Activated T-cell treated with anti-CD3 and anti-CD28 coated beads, Interleukin-2, amount 50 U/mL, for 1 hour (primary cell): ENCODE measurements around the gene BCAR1.
"Not testable (repeated sequence)": the region's sequence is repeated elsewhere in the genome, so short reads cannot be mapped to it uniquely, and the experiment has no call there.

ENCODE experiments used
- DNase-seq: peaks from one replicate; pipeline ENCODE4 v3.0.0-alpha.2; 2020

Gene BCAR1

DNA sequence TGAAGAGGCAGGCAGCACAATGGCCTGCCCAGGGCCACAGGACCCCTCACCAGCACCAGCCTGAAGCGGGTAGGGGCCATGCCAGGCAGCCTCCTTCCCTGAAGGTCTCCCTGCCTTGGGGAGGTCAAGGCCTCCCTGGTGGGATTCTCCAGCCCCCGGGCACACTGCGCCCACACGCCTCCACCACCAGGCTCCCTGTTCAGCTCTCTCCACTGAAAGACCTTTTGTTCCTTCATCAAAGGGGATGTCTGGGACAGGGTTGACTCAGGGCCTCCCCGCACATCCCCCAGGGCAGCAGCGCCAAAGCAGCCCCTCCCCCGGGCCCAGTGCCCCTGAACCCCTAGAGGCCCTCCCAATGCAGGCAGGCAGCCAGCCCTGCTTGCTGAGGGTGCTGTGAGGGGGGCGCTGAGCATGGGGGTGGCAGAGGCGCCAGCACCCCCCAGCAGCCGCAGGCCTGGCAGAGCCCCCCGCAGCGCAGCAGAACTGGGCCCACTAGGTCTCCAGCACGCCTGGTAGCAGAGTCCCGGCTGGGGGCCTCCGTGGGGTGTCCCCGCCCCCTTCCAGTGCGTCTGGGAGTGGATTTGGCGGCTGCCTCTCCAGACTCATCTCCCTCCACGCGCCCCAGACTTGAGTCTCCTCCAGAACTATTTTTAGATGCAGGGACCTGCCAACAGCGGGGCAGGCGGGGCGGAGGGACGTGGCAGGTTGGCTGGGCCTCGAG, 13.1 kb downstream of the BCAR1 start:
- no peak for DNase-seq

GRCh38 chr16:75237398-75238131, 13.9 kb downstream of the BCAR1 start:
- no peak for DNase-seq

- no peak for DNase-seq
Observed at GRCh38 chr16:75236736-75237397, 14.6 kb downstream of the BCAR1 start.

- no peak for DNase-seq
Observed at GRCh38 chr16:75236232-75236631, 15.2 kb downstream of the BCAR1 start.

DNA sequence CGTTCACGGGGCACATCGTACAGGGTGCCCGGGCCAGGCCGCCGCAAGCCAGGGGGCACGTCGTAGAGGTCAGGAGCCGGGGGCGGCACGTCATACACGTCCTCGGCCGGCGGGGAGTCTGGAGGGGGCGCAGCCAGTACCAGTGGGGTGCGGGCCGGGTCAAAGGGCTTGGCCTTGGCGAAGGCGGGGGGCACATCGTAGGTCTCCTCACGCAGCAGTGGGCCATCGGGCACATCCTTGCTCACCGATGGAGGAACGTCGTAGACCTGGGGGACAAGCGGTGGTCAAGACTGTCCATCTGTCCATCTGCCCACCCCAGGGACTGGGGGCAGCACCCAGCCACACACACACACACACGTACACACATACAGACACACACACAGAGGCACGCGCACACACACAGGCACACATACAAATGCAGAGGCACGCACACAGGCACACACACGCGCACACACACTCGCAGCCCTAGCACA, 15.7 kb downstream of the BCAR1 start:
- no peak for DNase-seq

GRCh38 chr16:75234856-75235696, 16.3 kb downstream of the BCAR1 start:
- DNase-seq = no peak

DNA sequence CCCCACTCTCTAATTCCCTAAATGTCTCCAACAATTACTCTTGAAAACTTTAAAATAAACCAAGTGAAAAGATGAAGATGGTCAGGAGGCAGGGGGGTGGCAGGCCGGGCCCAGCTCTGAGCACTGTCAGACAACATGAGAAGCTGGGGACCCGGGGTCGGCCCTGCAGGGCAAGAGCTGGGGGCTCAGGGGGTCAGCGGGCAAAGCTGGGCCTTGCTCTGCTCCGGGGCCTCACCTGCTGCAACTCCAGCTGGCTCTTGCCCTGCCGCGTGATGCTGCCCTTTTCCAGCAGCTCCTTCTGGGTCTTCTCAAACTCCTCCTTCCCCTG, 17.8 kb downstream of the BCAR1 start:
- DNase-seq = no peak

- DNase-seq = no peak
Observed at GRCh38 chr16:75231570-75231969, 19.9 kb downstream of the BCAR1 start.

DNA sequence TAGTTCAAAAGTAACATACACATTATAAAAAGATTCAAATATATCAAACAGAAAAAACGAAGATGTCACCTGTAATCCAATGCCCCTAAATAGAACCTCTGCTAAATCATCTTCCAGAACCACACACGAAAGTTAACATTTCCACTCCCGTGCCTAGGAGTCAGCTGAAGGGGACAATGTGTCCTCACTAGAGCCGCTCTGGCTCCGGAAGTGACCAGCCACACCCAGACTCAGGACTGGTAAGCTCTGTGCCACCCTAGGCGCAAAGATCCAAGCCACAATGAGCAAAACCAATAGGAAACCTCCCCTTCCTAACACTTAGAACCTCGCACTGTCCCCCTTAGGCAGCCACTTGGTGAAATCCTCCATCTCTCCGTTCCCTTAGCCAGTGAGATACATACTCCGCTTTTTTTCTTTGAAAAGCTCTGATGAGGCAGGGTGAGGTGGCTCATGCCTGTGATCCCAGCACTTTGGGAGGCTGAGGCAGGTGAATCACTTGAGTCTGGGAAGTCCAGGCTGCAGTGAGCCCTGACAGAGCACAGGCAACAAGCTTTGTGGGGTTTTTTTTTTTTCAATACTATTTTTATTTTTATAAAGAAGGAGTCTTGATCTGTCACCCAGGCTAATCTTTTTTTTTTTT, 20.8 kb downstream of the BCAR1 start:
- DNase-seq = no peak

- DNase-seq = no peak
Observed at GRCh38 chr16:75229172-75230031, 22.0 kb downstream of the BCAR1 start.

DNA sequence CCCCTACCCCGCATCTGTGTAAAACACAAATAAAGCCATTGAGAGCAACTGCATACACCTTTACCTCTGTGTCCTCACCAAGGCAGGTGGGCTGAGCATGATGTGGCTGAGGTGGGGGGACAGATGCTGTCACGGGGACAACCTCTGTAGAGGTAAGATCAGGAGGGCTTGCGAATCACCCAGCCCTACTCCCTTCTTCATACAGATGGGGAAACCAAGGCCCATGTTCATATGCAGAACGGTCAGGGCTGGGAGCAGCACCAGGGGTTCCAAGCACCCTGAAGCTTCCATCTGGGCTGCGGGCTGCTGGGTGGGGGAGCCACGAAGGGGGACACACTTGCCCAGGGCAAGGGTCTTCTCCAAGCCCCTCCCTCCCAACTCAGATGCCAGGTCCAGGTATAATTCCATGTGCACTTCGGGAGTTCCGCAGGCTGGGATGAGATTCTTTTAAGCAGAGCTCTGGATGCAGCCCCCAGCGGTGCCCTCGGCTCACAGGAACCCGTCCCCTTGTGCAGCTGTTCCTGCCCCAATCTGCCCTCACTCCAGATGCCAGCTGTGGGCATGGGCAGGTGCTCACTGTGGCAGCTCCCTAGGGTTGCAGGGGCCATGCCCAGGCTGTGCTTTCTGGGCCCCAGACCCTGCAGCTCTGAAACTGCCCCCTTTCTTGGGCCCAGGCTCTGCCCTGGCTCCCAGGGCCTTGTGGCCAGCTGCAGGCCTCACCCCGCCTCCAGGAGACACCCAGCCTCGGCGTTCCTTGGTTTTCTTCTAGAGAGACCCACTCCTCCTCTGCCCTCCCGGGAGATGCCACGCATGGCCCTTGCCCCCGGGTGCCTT, 23.1 kb downstream of the BCAR1 start:
- DNase-seq = no peak

GRCh38 chr16:75227361-75228142, 23.9 kb downstream of the BCAR1 start:
- DNase-seq = no peak

- DNase-seq = no peak
Observed at GRCh38 chr16:75226550-75227360, 24.7 kb downstream of the BCAR1 start.

GRCh38 chr16:75225678-75226515, 25.5 kb downstream of the BCAR1 start:
- DNase-seq = no peak

DNA sequence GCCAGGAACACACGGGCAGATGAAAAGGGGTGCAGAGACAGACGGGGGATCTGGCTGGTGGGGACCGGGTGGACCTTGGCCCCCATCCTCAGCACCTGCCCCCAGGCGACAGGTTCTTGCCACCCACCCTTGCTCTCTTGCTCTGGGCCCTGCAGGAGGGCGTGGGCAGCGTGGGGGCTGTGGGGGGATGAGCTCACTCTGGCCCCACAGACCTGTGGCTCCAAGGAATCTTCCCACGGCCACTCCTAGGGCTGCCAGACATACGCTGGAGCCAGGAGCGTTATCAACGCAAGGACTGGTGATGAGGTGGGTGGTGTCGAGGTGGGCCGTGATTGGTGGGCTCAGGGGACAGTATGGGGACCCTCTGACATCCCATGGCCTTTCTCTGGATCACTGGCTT, 26.3 kb downstream of the BCAR1 start:
- no peak for DNase-seq

GRCh38 chr16:75224306-75225082, 26.9 kb downstream of the BCAR1 start:
- DNase-seq = no peak

- not testable (repeated sequence) for DNase-seq
Observed at GRCh38 chr16:75223129-75223528, 28.3 kb downstream of the BCAR1 start.
